ENCODE measurements around the gene GIT1.

GRCh38 chr17:29608986-29609385 lies 19.5 kb upstream of the GIT1 start:
- TF ChIP-seq XRCC5 (IDR thresholded peaks at IDR 0.05; ENCODE audit: low read depth, low read length) (no peak), YY1 (IDR thresholded peaks at IDR 0.05; ENCODE audit: borderline replicate concordance in 1 of 3, control insufficient read depth in 1 of 3, extremely low read depth in 1 of 3, insufficient read depth in 3 of 3, insufficient read length in 1 of 3, insufficient replicate concordance in 2 of 3, low read depth in 1 of 3, low read length in 2 of 3) (no peak), L3MBTL2 (IDR thresholded peaks at IDR 0.05) (no peak), NBN (IDR thresholded peaks at IDR 0.05; ENCODE audit: low read depth) (no peak), GABPB2 (CRISPR knock-in tag; conservative IDR thresholded peaks at IDR 0.05) (no peak), CTCF (IDR thresholded peaks at IDR 0.05 in 2 of 3, conservative IDR thresholded peaks at IDR 0.05 in 1 of 3; ENCODE audit: insufficient read depth in 2 of 3, low read depth in 1 of 3, low read length in 3 of 3) (no peak), STAT5B (CRISPR knock-in tag; IDR thresholded peaks at IDR 0.05) (no peak), ETV6 (IDR thresholded peaks at IDR 0.05; ENCODE audit: borderline replicate concordance in 1 of 2, low read depth in 2 of 2, low read length in 1 of 2) (no peak), ETV6 (CRISPR knock-in tag; IDR thresholded peaks at IDR 0.05; ENCODE audit: borderline replicate concordance) (no peak), NFYB (IDR thresholded peaks at IDR 0.05; ENCODE audit: extremely low read depth, insufficient read length) (no peak), ZKSCAN3 (CRISPR knock-in tag; IDR thresholded peaks at IDR 0.05) (no peak)
- TF ChIP-seq, protein P1, sequence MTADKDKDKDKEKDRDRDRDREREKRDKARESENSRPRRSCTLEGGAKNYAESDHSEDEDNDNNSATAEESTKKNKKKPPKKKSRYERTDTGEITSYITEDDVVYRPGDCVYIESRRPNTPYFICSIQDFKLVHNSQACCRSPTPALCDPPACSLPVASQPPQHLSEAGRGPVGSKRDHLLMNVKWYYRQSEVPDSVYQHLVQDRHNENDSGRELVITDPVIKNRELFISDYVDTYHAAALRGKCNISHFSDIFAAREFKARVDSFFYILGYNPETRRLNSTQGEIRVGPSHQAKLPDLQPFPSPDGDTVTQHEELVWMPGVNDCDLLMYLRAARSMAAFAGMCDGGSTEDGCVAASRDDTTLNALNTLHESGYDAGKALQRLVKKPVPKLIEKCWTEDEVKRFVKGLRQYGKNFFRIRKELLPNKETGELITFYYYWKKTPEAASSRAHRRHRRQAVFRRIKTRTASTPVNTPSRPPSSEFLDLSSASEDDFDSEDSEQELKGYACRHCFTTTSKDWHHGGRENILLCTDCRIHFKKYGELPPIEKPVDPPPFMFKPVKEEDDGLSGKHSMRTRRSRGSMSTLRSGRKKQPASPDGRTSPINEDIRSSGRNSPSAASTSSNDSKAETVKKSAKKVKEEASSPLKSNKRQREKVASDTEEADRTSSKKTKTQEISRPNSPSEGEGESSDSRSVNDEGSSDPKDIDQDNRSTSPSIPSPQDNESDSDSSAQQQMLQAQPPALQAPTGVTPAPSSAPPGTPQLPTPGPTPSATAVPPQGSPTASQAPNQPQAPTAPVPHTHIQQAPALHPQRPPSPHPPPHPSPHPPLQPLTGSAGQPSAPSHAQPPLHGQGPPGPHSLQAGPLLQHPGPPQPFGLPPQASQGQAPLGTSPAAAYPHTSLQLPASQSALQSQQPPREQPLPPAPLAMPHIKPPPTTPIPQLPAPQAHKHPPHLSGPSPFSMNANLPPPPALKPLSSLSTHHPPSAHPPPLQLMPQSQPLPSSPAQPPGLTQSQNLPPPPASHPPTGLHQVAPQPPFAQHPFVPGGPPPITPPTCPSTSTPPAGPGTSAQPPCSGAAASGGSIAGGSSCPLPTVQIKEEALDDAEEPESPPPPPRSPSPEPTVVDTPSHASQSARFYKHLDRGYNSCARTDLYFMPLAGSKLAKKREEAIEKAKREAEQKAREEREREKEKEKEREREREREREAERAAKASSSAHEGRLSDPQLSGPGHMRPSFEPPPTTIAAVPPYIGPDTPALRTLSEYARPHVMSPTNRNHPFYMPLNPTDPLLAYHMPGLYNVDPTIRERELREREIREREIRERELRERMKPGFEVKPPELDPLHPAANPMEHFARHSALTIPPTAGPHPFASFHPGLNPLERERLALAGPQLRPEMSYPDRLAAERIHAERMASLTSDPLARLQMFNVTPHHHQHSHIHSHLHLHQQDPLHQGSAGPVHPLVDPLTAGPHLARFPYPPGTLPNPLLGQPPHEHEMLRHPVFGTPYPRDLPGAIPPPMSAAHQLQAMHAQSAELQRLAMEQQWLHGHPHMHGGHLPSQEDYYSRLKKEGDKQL (CRISPR knock-in tag; IDR thresholded peaks at IDR 0.05; ENCODE audit: borderline replicate concordance): no peak

All from K562 (cell line).